ENCODE data around the gene ARHGAP32. TPM values are rescaled to one million over a fixed set of nuclear protein-coding genes. Genes with fewer than 3 reads are reported as not detected.

The ARHGAP32 gene
- total and polyA plus RNA-seq, 10 donors = 0.53 to 17.0 (median 10.2) TPM

GRCh38 chr11:129106788-129107187 lies 85.3 kb downstream of the ARHGAP32 start:
- no peaks in the 10 kb centered on the region for H3K4me1 ChIP-seq
- no peak overlapping the region for H3K27ac ChIP-seq

GRCh38 chr11:129102756-129103155 lies 89.4 kb downstream of the ARHGAP32 start:
- no peaks in the 10 kb centered on the region for H3K36me3 ChIP-seq
- DNase-seq = no peak
- no peaks in the 10 kb centered on the region for H3K4me1 ChIP-seq
- H3K4me3 ChIP-seq = no peak overlapping the region
- H3K9me3 ChIP-seq = peaks cover 3 to 66% (median 45%) of the 10 kb centered on the region in 8 donors
- H3K27ac ChIP-seq = no peak overlapping the region
- intact Hi-C loops (cut with DNase I; ENCODE audit: low total_unique reads) = no loop called here
- 80 to 97% (median 83%) methylated on average over 1 of the region's 1 CpG for WGBS, 5 donors
- H3K27me3 ChIP-seq (replicated peaks in 1 of 7) = no peaks in the 10 kb centered on the region
- no peak for TF ChIP-seq POLR2AphosphoS5 (IDR thresholded peaks at IDR 0.05)
- TF ChIP-seq POLR2A (IDR thresholded peaks at IDR 0.05) = no peak
- TF ChIP-seq CTCF (IDR thresholded peaks at IDR 0.05 in 8 of 11, conservative IDR thresholded peaks at IDR 0.05 in 3 of 11) = no peak

More at GRCh38 chr11:129106788-129107187, 85.3 kb downstream of the ARHGAP32 start:
- TF ChIP-seq POLR2A (IDR thresholded peaks at IDR 0.05) = no peak
- no peak for TF ChIP-seq CTCF (IDR thresholded peaks at IDR 0.05 in 8 of 11, conservative IDR thresholded peaks at IDR 0.05 in 3 of 11)
- no peak for TF ChIP-seq POLR2AphosphoS5 (IDR thresholded peaks at IDR 0.05)
- Histone ChIP-seq H3K27me3 (replicated peaks in 1 of 7) (no peaks in the 10 kb centered on the region), H3K9me3 (peaks cover 0 to 39% (median 27%) of the 10 kb centered on the region in 8 donors), H3K4me3 (no peak overlapping the region), H3K36me3 (no peaks in the 10 kb centered on the region)
- intact Hi-C loops (cut with DNase I; ENCODE audit: low total_unique reads) = no loop called here
- 84 to 97% (median 93%) methylated on average over 1 of the region's 1 CpG for WGBS, 5 donors
- no peak for DNase-seq

- no peaks in the 10 kb centered on the region for H3K27me3 ChIP-seq (replicated peaks in 1 of 7)
- no peak for DNase-seq
- intact Hi-C loops (cut with DNase I; ENCODE audit: low total_unique reads) = no loop called here
- no peak for TF ChIP-seq POLR2A (IDR thresholded peaks at IDR 0.05)
- no peak for TF ChIP-seq POLR2AphosphoS5 (IDR thresholded peaks at IDR 0.05)
- TF ChIP-seq CTCF (IDR thresholded peaks at IDR 0.05 in 8 of 11, conservative IDR thresholded peaks at IDR 0.05 in 3 of 11) = no peak
- H3K4me1 ChIP-seq = no peaks in the 10 kb centered on the region
- H3K36me3 ChIP-seq = no peaks in the 10 kb centered on the region
- no peak overlapping the region for H3K27ac ChIP-seq
- no peak overlapping the region for H3K4me3 ChIP-seq
- peaks cover 4 to 68% (median 49%) of the 10 kb centered on the region in 8 donors for H3K9me3 ChIP-seq
Measured at GRCh38 chr11:129102225-129102624, 89.9 kb downstream of the ARHGAP32 start.

GRCh38 chr11:129093283-129093682 lies 98.8 kb downstream of the ARHGAP32 start:
- TF ChIP-seq CTCF (IDR thresholded peaks at IDR 0.05 in 8 of 11, conservative IDR thresholded peaks at IDR 0.05 in 3 of 11) (no peak), POLR2AphosphoS5 (IDR thresholded peaks at IDR 0.05) (no peak), POLR2A (IDR thresholded peaks at IDR 0.05) (no peak)
- DNase-seq = no peak
- Histone ChIP-seq H3K4me3 (no peak overlapping the region), H3K27me3 (replicated peaks in 1 of 7) (no peaks in the 10 kb centered on the region), H3K27ac (no peak overlapping the region), H3K4me1 (no peaks in the 10 kb centered on the region), H3K36me3 (no peaks in the 10 kb centered on the region), H3K9me3 (peaks cover 4 to 21% (median 17%) of the 10 kb centered on the region in 8 donors)
- intact Hi-C loops (cut with DNase I; ENCODE audit: low total_unique reads) = no loop called here
- 78 to 86% (median 82%) methylated on average over 2 of the region's 2 CpGs for WGBS, 5 donors

Data from spleen (tissue), 11 donors.